ENCODE results near the gene CAMKMT.

The CAMKMT gene

GRCh38 chr2:44771522-44771921, 409.8 kb downstream of the CAMKMT start:
- no peak for TF ChIP-seq TCF12 (IDR thresholded peaks at IDR 0.05; ENCODE audit: low read depth)
- no peak for TF ChIP-seq USF1 (IDR thresholded peaks at IDR 0.05)
- no peak for TF ChIP-seq CEBPB (IDR thresholded peaks at IDR 0.05)
- no peak for TF ChIP-seq EP300 (IDR thresholded peaks at IDR 0.05; ENCODE audit: borderline replicate concordance)
- TF ChIP-seq TAF1 (IDR thresholded peaks at IDR 0.05; ENCODE audit: low read depth): no peak
- no peak for TF ChIP-seq NFIC (IDR thresholded peaks at IDR 0.05)
- TF ChIP-seq, protein P1, sequence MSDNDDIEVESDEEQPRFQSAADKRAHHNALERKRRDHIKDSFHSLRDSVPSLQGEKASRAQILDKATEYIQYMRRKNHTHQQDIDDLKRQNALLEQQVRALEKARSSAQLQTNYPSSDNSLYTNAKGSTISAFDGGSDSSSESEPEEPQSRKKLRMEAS (IDR thresholded peaks at IDR 0.05): no peak
- no peak for TF ChIP-seq CREB1 (IDR thresholded peaks at IDR 0.05; ENCODE audit: low read depth)
- no peak for TF ChIP-seq EGR1 (IDR thresholded peaks at IDR 0.05)
- no peak for TF ChIP-seq TEAD4 (IDR thresholded peaks at IDR 0.05)
- TF ChIP-seq ZBTB7A (IDR thresholded peaks at IDR 0.05; ENCODE audit: low read depth): no peak
- no peak for TF ChIP-seq YY1 (IDR thresholded peaks at IDR 0.05; ENCODE audit: low read depth)
- no peak for TF ChIP-seq RAD21 (IDR thresholded peaks at IDR 0.05; ENCODE audit: low read depth)
- TF ChIP-seq REST (IDR thresholded peaks at IDR 0.05; ENCODE audit: low read depth): no peak
- no peak for TF ChIP-seq FOXM1 (IDR thresholded peaks at IDR 0.05; ENCODE audit: borderline replicate concordance, low read depth)

DNA sequence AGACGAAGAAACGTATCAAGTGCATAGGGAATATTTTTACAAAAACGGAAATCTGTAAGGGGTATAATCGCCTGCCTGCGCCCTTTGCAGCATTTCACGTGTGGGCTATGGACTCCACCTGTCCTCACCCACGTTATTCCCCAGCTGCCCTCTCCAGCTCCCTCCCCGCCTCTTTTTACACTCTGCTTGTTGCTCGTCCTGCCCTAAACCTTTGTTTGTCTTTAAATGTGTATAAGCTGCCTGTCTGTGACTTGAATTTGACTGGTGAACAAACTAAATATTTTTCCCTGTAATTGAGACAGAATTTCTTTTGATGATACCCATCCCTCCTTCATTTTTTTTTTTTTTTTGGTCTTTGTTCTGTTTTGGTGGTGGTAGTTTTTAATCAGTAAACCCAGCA, 410.4 kb downstream of the CAMKMT start:
- no peak for TF ChIP-seq TEAD4 (IDR thresholded peaks at IDR 0.05)
- TF ChIP-seq YY1 (IDR thresholded peaks at IDR 0.05; ENCODE audit: low read depth): no peak
- TF ChIP-seq USF1 (IDR thresholded peaks at IDR 0.05): no peak
- no peak for TF ChIP-seq RAD21 (IDR thresholded peaks at IDR 0.05; ENCODE audit: low read depth)
- no peak for TF ChIP-seq EP300 (IDR thresholded peaks at IDR 0.05; ENCODE audit: borderline replicate concordance)
- TF ChIP-seq TAF1 (IDR thresholded peaks at IDR 0.05; ENCODE audit: low read depth): no peak
- no peak for TF ChIP-seq TCF12 (IDR thresholded peaks at IDR 0.05; ENCODE audit: low read depth)
- TF ChIP-seq ZBTB7A (IDR thresholded peaks at IDR 0.05; ENCODE audit: low read depth): no peak
- TF ChIP-seq FOXM1 (IDR thresholded peaks at IDR 0.05; ENCODE audit: borderline replicate concordance, low read depth): no peak
- no peak for TF ChIP-seq EGR1 (IDR thresholded peaks at IDR 0.05)
- no peak for TF ChIP-seq CEBPB (IDR thresholded peaks at IDR 0.05)
- TF ChIP-seq, protein P1 (IDR thresholded peaks at IDR 0.05): no peak

DNA sequence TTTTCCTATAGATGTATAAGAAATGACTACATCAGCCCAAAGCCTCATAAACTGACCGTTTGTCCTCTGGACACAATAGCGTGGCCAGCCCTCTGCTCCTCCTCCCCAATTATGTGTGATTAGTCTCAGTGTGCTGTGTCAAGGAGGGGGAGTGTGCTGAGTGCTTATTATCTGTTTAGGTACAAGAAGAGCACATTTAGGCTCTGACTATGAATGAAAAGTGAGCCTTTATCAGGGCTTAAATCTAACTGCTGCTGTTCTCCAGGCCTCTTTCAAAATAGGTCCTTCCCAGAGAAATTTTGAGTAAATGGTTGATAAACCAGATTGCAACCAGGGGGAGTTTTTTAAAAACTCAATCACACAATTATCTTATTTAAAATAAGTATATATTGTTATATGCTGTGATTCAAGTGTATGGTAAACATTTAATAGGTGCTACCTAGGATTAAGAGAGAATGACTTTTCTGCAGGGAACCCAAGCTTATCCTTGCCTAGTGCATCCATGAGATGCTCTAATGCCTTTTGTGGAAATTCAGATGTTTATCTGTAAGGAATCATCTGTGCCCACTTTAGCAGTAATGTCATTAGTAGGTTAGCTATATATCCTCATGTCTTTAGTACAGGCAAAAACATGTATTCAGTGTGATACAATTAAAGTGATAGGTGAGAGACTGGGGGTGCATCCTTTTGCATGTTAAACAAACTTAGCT, 411.1 kb downstream of the CAMKMT start:
- no peak for TF ChIP-seq NFIC (IDR thresholded peaks at IDR 0.05)
- no peak for TF ChIP-seq CEBPB (IDR thresholded peaks at IDR 0.05)
- no peak for TF ChIP-seq TAF1 (IDR thresholded peaks at IDR 0.05; ENCODE audit: low read depth)
- TF ChIP-seq USF1 (IDR thresholded peaks at IDR 0.05): no peak
- TF ChIP-seq RAD21 (IDR thresholded peaks at IDR 0.05; ENCODE audit: low read depth): no peak
- TF ChIP-seq TEAD4 (IDR thresholded peaks at IDR 0.05): no peak
- TF ChIP-seq CREB1 (IDR thresholded peaks at IDR 0.05; ENCODE audit: low read depth): no peak
- no peak for TF ChIP-seq ZBTB7A (IDR thresholded peaks at IDR 0.05; ENCODE audit: low read depth)
- TF ChIP-seq FOXM1 (IDR thresholded peaks at IDR 0.05; ENCODE audit: borderline replicate concordance, low read depth): no peak
- no peak for TF ChIP-seq EGR1 (IDR thresholded peaks at IDR 0.05)
- TF ChIP-seq TCF12 (IDR thresholded peaks at IDR 0.05; ENCODE audit: low read depth): no peak
- TF ChIP-seq REST (IDR thresholded peaks at IDR 0.05; ENCODE audit: low read depth): no peak
- TF ChIP-seq EP300 (IDR thresholded peaks at IDR 0.05; ENCODE audit: borderline replicate concordance): no peak
- TF ChIP-seq, protein P1 (IDR thresholded peaks at IDR 0.05): no peak
- no peak for TF ChIP-seq YY1 (IDR thresholded peaks at IDR 0.05; ENCODE audit: low read depth)

DNA sequence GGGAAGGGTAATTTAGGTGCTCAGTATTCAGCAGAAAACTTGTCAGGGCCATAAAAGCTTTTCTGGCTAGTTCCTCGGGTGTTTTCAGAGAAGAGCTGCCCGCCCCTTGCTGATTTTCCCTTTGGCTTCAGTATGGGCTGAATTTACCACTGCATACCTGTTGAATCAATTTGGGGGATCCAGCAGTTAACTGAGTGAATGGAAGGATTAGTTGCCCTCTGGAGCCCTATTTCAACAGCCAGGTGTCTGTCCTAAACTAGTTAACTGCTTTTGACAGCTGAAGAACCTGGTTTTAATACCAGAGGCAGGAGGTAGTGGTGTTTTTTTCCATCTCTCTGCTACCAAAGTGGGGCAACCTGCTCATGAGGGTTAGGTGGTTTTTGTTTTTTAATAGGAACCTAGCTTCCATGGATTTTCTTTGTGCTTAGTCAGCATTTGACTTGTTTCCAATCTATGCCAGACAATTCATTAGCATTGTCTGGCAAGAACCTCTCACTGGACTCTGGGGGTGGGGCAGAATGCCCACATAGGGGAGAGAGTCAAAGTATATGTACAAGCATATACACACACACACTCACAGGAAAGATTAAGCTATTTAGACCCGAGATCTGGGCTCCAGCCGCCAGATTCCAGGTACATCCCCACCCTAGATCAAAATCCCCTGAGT, 413.2 kb downstream of the CAMKMT start:
- TF ChIP-seq ZBTB7A (IDR thresholded peaks at IDR 0.05; ENCODE audit: low read depth): no peak
- no peak for TF ChIP-seq YY1 (IDR thresholded peaks at IDR 0.05; ENCODE audit: low read depth)
- TF ChIP-seq CREB1 (IDR thresholded peaks at IDR 0.05; ENCODE audit: low read depth): no peak
- no peak for TF ChIP-seq REST (IDR thresholded peaks at IDR 0.05; ENCODE audit: low read depth)
- no peak for TF ChIP-seq TAF1 (IDR thresholded peaks at IDR 0.05; ENCODE audit: low read depth)
- TF ChIP-seq EP300 (IDR thresholded peaks at IDR 0.05; ENCODE audit: borderline replicate concordance): no peak
- no peak for TF ChIP-seq USF1 (IDR thresholded peaks at IDR 0.05)
- no peak for TF ChIP-seq EGR1 (IDR thresholded peaks at IDR 0.05)
- TF ChIP-seq TCF12 (IDR thresholded peaks at IDR 0.05; ENCODE audit: low read depth): no peak
- TF ChIP-seq TEAD4 (IDR thresholded peaks at IDR 0.05): no peak
- TF ChIP-seq, protein P1 (IDR thresholded peaks at IDR 0.05): no peak
- TF ChIP-seq FOXM1 (IDR thresholded peaks at IDR 0.05; ENCODE audit: borderline replicate concordance, low read depth): no peak
- no peak for TF ChIP-seq RAD21 (IDR thresholded peaks at IDR 0.05; ENCODE audit: low read depth)
- no peak for TF ChIP-seq NFIC (IDR thresholded peaks at IDR 0.05)
